Muscle of leg (tissue), 11 donors: ENCODE results near the gene CCDC57. TPM values are rescaled to one million over a fixed set of nuclear protein-coding genes. Genes with fewer than 3 reads are reported as not detected.
"Not testable (repeated sequence)": the region's sequence is repeated elsewhere in the genome, so short reads cannot be mapped to it uniquely, and the experiment has no call there.

Source experiments
- DNase-seq: peaks from one replicate; pipeline ENCODE4 v3.0.0; 2013
- H3K27ac ChIP-seq: one replicate; pipeline ENCODE4 v1.5.1; 2013; ENCODE audit warnings: mild to moderate bottlenecking, low read length, control low read depth
- H3K27me3 ChIP-seq: one replicate; pipeline ENCODE4 v1.6.1; 2013; ENCODE audit warnings: low read length; ENCODE audit not compliant: control insufficient read depth, insufficient read depth
- H3K36me3 ChIP-seq: one replicate; pipeline ENCODE4 v1.6.1; 2013; ENCODE audit warnings: low read length; ENCODE audit not compliant: control insufficient read depth, insufficient read depth
- H3K4me1 ChIP-seq: one replicate; pipeline ENCODE4 v1.6.1; 2013; ENCODE audit warnings: low read length; ENCODE audit not compliant: control insufficient read depth, insufficient read depth
- H3K4me3 ChIP-seq: one replicate; pipeline ENCODE4 v1.5.1; 2013; ENCODE audit warnings: low read length, control low read depth
- H3K9me3 ChIP-seq: replicated peaks from 2 replicates; pipeline ENCODE4 v1.6.1; 2013; ENCODE audit warnings: low read depth, low read length; ENCODE audit not compliant: control insufficient read depth
- WGBS: methylation state at CpG from one replicate; pipeline ENCODE4 v1.1.5; 2013; ENCODE audit warnings: missing lambda C conversion rate; ENCODE audit not compliant: insufficient coverage; 5-methylcytosine and 5-hydroxymethylcytosine counted together
- polyA plus RNA-seq, 8 donors: library from polyadenylated mRNA; unstranded; fragments of 120-200 nt; gene quantifications; one replicate each; pipeline versions ENCODE4 v1.2.1 to v1.2.3, GENCODE V29; 2013; ENCODE audit warnings: inconsistent platforms in 1 of 8, low replicate concordance in 1 of 8; ENCODE audit not compliant: insufficient read length in 8 of 8, insufficient read depth in 1 of 8
- total RNA-seq: library from RNA; stranded (reverse); fragments of 120-200 nt; gene quantifications from one replicate; pipeline ENCODE4 v1.2.4, GENCODE V29; 2013

CCDC57 gene
- total and polyA plus RNA-seq, 9 donors, result 15.7 to 37.4 (median 30.4) TPM

DNA sequence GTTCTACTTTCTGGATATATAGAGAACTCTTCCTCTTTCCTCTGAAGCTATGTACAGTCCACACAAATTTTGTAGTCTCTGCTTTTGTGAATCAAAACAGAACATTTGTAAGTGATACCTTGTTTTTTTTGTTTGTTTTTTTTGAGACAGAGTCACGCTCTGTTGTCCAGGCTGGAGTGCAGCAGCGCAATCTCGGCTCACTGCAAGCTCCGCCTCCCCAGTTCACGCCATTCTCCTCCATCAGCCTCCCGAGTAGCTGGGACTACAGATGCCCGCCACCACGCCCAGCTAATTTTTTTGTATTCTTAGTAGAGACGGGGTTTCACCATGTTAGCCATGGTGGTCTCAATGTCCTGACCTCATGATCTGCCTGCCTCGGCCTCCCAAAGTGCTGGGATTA, 72.7 kb downstream of the CCDC57 start:
- not testable (repeated sequence) for H3K36me3 ChIP-seq, DNase-seq, H3K4me1 ChIP-seq, H3K4me3 ChIP-seq, H3K27ac ChIP-seq, H3K9me3 ChIP-seq, H3K27me3 ChIP-seq
- WGBS, result 100% methylated on average over 2 of the region's 10 CpGs

DNA sequence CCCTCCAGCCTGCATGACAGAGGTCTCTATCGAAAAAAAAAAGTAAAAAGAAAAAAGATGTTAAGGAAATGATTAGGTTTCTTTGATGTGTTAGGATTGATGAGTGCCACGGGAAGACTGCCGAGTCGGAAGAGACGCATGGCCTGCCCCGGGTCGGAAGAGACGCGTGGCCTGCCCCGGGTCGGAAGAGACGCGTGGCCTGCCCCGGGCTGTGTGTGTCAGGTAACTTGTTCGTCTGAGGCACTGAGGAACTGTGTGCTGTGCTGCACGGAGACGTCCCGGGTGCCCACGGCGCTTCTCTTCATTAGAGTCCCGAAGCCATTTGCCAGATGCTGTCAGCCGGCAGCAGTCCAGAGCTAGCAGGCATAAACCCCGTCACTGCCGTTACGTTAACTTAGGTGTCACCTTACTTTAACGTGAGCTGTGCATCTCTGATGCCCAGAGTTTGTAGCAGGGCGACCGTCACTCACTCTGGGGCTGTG, 74.1 kb downstream of the CCDC57 start:
- H3K27ac ChIP-seq, result no peak overlapping the region
- H3K27me3 ChIP-seq, result no peaks in the 10 kb centered on the region
- WGBS, result 83% methylated on average over 24 of the region's 28 CpGs
- H3K36me3 ChIP-seq, result no peaks in the 10 kb centered on the region
- H3K4me3 ChIP-seq, result no peak overlapping the region
- no peaks in the 10 kb centered on the region for H3K4me1 ChIP-seq
- DNase-seq, result no peak
- no peaks in the 10 kb centered on the region for H3K9me3 ChIP-seq

DNA sequence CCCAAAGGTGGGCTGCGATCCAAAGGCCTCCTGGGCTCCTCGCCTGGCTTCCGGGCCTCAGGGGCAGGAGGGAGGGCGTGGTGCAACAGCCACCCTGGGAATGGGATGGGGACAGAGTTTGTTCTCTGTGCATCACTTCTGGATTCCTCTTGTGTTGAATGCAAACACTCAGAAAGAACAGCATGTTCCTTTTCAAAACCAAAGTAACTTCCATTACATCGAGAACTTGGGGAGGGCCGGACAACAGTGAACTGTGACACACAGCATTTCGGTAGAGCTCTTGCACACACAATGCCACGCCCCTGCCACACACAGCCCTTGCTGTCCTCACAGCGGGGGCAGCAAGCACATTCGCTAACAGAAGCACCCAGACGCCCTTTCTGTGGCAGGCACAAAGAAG, 78.5 kb downstream of the CCDC57 start:
- no peaks in the 10 kb centered on the region for H3K4me1 ChIP-seq
- WGBS, result 92% methylated on average over 10 of the region's 11 CpGs
- H3K27me3 ChIP-seq, result no peaks in the 10 kb centered on the region
- DNase-seq, result no peak
- H3K36me3 ChIP-seq, result no peaks in the 10 kb centered on the region
- H3K9me3 ChIP-seq, result no peaks in the 10 kb centered on the region
- H3K27ac ChIP-seq, result no peak overlapping the region
- H3K4me3 ChIP-seq, result no peak overlapping the region

- no CpG with 5 or more reads among the region's 8 CpGs for WGBS
- DNase-seq, H3K9me3 ChIP-seq, H3K36me3 ChIP-seq, H3K27me3 ChIP-seq, H3K4me3 ChIP-seq, H3K4me1 ChIP-seq, H3K27ac ChIP-seq: not testable (repeated sequence)
Observed at GRCh38 chr17:82133166-82133953, 79.3 kb downstream of the CCDC57 start.

GRCh38 chr17:82129095-82129494, 83.5 kb downstream of the CCDC57 start:
- Histone ChIP-seq H3K36me3 (peaks cover 18% of the 10 kb centered on the region), H3K27ac (no peak overlapping the region), H3K9me3 (no peaks in the 10 kb centered on the region), H3K27me3 (no peaks in the 10 kb centered on the region), H3K4me1 (no peaks in the 10 kb centered on the region), H3K4me3 (no peak overlapping the region)
- no peak for DNase-seq
- WGBS, result 96% methylated on average over 3 of the region's 4 CpGs

GRCh38 chr17:82128287-82128686, 84.4 kb downstream of the CCDC57 start:
- Histone ChIP-seq H3K27me3 (no peaks in the 10 kb centered on the region), H3K9me3 (no peaks in the 10 kb centered on the region), H3K36me3 (peaks cover 18% of the 10 kb centered on the region), H3K4me3 (no peak overlapping the region), H3K27ac (no peak overlapping the region), H3K4me1 (no peaks in the 10 kb centered on the region)
- DNase-seq, result no peak
- 85% methylated on average over 12 of the region's 15 CpGs for WGBS

GRCh38 chr17:82127704-82128103, 84.9 kb downstream of the CCDC57 start:
- Histone ChIP-seq H3K9me3 (no peaks in the 10 kb centered on the region), H3K27ac (no peak overlapping the region), H3K27me3 (no peaks in the 10 kb centered on the region), H3K4me1 (no peaks in the 10 kb centered on the region), H3K4me3 (no peak overlapping the region), H3K36me3 (peaks cover 20% of the 10 kb centered on the region)
- DNase-seq, result no peak
- WGBS, result 80% methylated on average over 6 of the region's 9 CpGs

DNA sequence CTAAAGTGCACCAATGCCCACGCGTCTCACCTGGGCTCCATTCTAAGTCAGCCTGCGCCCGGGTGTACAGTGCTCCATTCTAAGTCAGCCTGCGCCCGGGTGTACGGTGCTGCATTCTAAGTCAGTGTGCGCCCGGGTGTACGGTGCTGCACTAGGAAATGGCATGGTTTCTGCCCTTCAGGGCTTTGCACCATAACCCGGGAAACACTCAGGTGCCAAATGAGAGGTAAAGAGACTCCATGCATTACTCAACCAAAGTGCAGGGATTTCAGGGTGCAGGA, 85.4 kb downstream of the CCDC57 start:
- no peaks in the 10 kb centered on the region for H3K27me3 ChIP-seq
- H3K4me3 ChIP-seq, result no peak overlapping the region
- WGBS, result 84% methylated on average over 11 of the region's 11 CpGs
- peaks cover 21% of the 10 kb centered on the region for H3K36me3 ChIP-seq
- DNase-seq, result no peak
- H3K27ac ChIP-seq, result no peak overlapping the region
- H3K9me3 ChIP-seq, result no peaks in the 10 kb centered on the region
- no peaks in the 10 kb centered on the region for H3K4me1 ChIP-seq

GRCh38 chr17:82126556-82127314, 85.9 kb downstream of the CCDC57 start:
- 90% methylated on average over 27 of the region's 35 CpGs for WGBS
- H3K4me1 ChIP-seq, result no peaks in the 10 kb centered on the region
- H3K36me3 ChIP-seq, result peaks cover 21% of the 10 kb centered on the region
- H3K27ac ChIP-seq, result no peak overlapping the region
- no peak overlapping the region for H3K4me3 ChIP-seq
- H3K9me3 ChIP-seq, result no peaks in the 10 kb centered on the region
- no peak for DNase-seq
- H3K27me3 ChIP-seq, result no peaks in the 10 kb centered on the region

GRCh38 chr17:82124101-82124500, 88.5 kb downstream of the CCDC57 start:
- WGBS, result 90% methylated on average over 4 of the region's 4 CpGs
- Histone ChIP-seq H3K9me3 (no peaks in the 10 kb centered on the region), H3K27me3 (no peaks in the 10 kb centered on the region), H3K36me3 (peaks cover 21% of the 10 kb centered on the region), H3K4me3 (no peak overlapping the region), H3K4me1 (no peaks in the 10 kb centered on the region), H3K27ac (no peak overlapping the region)
- DNase-seq, result no peak
